Measurements from ENCODE around the gene DNAJC9.

DNAJC9 gene

GRCh38 chr10:73239908-73240307 is 7.1 kb downstream of the DNAJC9 start:
- DNase-seq (ENCODE audit: low read depth, low spot score), result no peak

- DNase-seq (ENCODE audit: low read depth, low spot score), result no peak
These were observed 8.0 kb downstream of the DNAJC9 start for GRCh38 chr10:73238990-73239566.

- no peak for DNase-seq (ENCODE audit: low read depth, low spot score)
These were observed 12.4 kb downstream of the DNAJC9 start for GRCh38 chr10:73234695-73235094.

GRCh38 chr10:73233883-73234282 is 13.2 kb downstream of the DNAJC9 start:
- DNase-seq (ENCODE audit: low read depth, low spot score), result no peak

- no peak for DNase-seq (ENCODE audit: low read depth, low spot score)
These were observed 14.2 kb downstream of the DNAJC9 start for GRCh38 chr10:73232887-73233286.

- no peak for DNase-seq (ENCODE audit: low read depth, low spot score)
These were observed 17.5 kb downstream of the DNAJC9 start for GRCh38 chr10:73229567-73229966.

GRCh38 chr10:73228247-73228646 is 18.8 kb downstream of the DNAJC9 start:
- DNase-seq (ENCODE audit: low read depth, low spot score), result no peak

GRCh38 chr10:73226663-73227062 is 20.4 kb downstream of the DNAJC9 start:
- no peak for DNase-seq (ENCODE audit: low read depth, low spot score)

- no peak for DNase-seq (ENCODE audit: low read depth, low spot score)
These were observed 21.5 kb downstream of the DNAJC9 start for GRCh38 chr10:73225518-73225917.

- no peak for DNase-seq (ENCODE audit: low read depth, low spot score)
These were observed 26.1 kb downstream of the DNAJC9 start for GRCh38 chr10:73220989-73221388.

GRCh38 chr10:73219384-73219783 is 27.7 kb downstream of the DNAJC9 start:
- no peak for DNase-seq (ENCODE audit: low read depth, low spot score)

- no peak for DNase-seq (ENCODE audit: low read depth, low spot score)
These were observed 28.4 kb downstream of the DNAJC9 start for GRCh38 chr10:73218431-73219191.

GRCh38 chr10:73217628-73218027 is 29.4 kb downstream of the DNAJC9 start:
- no peak for DNase-seq (ENCODE audit: low read depth, low spot score)

- no peak for DNase-seq (ENCODE audit: low read depth, low spot score)
These were observed 31.3 kb downstream of the DNAJC9 start for GRCh38 chr10:73215749-73216148.

GRCh38 chr10:73211106-73211811 is 35.8 kb downstream of the DNAJC9 start:
- no peak for DNase-seq (ENCODE audit: low read depth, low spot score)

- DNase-seq (ENCODE audit: low read depth, low spot score), result no peak
These were observed 36.5 kb downstream of the DNAJC9 start for GRCh38 chr10:73210395-73211105.

- DNase-seq (ENCODE audit: low read depth, low spot score), result no peak
These were observed 37.4 kb downstream of the DNAJC9 start for GRCh38 chr10:73209705-73210104.

GRCh38 chr10:73207883-73208282 is 39.2 kb downstream of the DNAJC9 start:
- no peak for DNase-seq (ENCODE audit: low read depth, low spot score)

GRCh38 chr10:73206385-73206784 is 40.7 kb downstream of the DNAJC9 start:
- DNase-seq (ENCODE audit: low read depth, low spot score), result no peak

GRCh38 chr10:73205890-73206289 is 41.2 kb downstream of the DNAJC9 start:
- DNase-seq (ENCODE audit: low read depth, low spot score), result no peak

- no peak for DNase-seq (ENCODE audit: low read depth, low spot score)
These were observed 42.0 kb downstream of the DNAJC9 start for GRCh38 chr10:73205081-73205480.

Measured in iPS DF 19.7 (cell line).